SW480 (cell line): ENCODE data around the gene SLC13A3.
"Not testable (repeated sequence)": the region's sequence is repeated elsewhere in the genome, so short reads cannot be mapped to it uniquely, and the experiment has no call there.

ENCODE experiments used
- DNase-seq: peaks from one replicate; pipeline ENCODE4 v3.0.0-alpha.2; 2016; ENCODE audit warnings: low spot score

SLC13A3 gene

DNA sequence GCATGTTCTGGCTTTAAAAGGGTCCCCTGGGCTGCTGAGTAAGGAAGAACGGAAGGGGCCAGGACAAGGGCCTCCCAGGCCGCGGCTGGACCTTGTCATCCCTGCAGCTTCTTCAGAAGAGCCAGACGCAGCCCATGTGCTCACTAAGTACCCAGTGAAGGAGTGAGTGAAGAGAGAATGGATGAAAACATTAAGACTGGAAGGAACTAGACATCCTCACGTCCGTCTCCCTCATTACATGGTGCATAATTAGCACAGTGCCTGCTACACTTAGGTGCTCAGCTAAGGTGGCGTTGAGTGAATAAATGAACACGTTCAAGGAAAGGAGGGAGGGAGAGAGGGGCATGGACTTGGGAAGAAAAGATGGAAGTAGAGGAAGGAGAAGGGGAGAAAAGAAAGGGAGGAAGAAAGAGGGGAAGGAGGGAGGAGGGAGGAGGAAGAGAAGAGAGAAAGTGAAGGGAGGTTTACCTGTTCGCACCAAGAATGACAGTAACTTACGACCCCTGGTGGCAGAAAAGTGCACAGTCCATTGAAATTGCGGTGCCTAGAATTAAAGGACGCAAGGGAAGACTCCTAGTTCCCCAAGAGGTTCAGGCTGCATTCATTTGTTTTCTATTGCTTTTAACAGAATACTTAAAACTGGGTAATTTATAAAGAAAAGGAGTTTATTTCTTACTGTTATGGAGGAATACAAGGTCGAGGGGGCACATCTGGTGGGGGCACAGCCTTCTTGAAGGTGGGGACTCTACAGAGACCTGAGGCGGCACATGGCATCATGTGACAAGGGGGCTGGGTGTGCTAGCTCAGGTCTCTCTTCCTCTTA lies 30.0 kb upstream of the SLC13A3 start:
- DNase-seq = peak; percentile 58

DNA sequence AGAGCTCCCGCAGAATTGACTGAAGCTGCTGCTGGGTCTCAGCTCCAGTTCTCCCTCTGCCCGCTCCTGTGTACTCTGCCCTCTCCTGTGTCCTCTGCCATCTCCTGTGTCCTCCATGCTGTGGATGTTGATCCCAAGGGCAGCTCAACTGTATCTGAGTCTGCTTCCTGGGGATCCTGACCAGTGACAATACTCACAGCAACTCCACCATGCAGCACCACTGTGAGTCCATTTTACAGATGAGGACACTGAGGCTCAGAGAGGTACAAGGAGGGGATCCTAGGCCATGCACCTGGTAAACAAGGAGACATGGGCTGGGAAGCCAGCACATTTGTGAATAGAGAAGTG lies 29.4 kb upstream of the SLC13A3 start:
- DNase-seq = no peak

GRCh38 chr20:46678516-46678915 lies 27.3 kb upstream of the SLC13A3 start:
- DNase-seq = no peak

DNA sequence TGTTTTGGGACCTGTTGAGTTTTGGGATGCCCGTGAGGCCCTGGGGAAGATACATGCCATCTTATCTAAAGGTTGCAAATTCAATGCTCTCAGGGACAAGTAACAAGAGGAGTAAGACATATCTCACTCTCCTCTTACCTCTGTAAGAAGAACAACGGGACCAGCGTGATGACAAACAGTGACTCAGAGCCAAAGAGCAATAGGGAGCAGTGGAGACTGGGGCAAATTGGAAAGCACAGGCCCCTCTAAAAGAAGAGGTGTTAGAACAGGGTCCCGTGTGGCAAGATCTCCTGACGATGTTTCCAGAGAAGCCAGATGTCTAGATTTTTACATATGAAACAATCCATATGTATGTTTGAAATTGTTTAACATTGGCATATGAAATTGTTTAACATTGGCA lies 26.3 kb upstream of the SLC13A3 start:
- no peak for DNase-seq

DNA sequence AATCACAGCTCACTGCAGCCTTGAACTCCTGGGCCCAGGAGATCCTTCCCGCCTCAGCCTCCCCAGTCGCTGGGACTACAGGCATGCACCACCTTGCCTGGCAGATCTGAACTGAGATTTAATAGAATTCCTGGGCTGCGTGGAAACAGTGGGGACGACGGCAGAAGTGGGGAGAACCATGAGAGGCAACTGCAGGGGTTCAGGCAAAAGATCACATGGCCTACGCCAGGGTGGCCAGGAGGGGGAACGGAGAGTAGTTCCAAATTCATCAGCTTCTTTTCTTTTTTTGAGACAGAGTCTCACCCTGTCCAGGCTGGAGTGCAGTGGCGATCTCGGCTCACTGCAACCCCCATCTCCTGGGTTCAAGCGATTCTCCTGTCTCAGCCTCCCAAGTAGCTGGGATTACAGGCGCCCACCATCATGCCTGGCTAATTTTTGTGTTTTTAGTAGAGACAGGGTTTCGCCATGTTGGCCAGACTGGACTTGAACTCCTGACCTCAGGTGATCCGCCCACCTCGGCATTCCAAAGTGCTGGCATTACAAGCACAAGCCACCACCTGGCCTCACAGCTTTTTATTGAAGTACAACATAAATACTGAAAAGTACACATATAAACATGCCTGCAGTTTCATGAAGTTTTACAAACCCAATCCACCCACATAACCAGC lies 25.5 kb upstream of the SLC13A3 start:
- DNase-seq = not testable (repeated sequence)

DNA sequence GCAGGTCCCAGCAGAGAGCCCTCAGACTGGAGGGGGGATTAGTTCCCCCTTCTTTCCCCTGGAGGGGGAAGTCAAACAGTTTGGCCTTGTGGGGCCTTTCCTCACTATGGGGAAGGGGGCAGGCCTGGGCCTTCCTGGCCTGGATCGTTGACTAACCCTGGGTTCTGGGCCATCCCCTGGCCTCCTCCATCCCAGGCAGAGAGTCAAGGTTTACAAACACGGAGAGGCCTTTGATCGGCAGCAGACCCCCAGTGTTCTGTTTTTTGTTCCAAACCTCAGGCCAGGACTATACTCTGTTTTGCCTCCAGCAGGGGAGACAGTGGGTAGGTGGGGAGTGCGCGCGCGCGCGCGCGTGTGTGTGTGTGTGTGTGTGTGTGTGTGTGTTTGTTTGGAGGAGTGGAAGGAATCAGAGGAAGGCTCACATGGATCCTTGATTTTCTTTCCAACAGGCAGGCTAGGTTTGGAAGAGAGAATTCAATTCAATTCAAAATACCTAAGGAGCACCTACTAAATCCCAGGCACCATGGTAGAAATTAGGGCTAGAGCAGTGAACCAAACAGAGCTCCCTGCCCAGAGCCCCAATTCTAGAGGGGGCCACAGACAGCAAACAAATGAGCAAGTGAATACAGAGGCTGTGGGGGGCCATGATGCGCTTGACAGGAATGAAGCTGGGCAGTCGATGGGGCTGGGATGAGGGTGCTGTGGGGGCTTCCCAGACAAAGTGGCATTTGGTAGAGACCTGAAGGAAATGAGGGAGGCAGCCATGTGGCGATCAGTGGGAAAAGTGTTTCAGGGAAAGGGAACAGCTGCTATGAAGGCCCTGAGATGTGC lies 23.2 kb upstream of the SLC13A3 start:
- DNase-seq = no peak

GRCh38 chr20:46673394-46674252 lies 22.4 kb upstream of the SLC13A3 start:
- DNase-seq = no peak

DNA sequence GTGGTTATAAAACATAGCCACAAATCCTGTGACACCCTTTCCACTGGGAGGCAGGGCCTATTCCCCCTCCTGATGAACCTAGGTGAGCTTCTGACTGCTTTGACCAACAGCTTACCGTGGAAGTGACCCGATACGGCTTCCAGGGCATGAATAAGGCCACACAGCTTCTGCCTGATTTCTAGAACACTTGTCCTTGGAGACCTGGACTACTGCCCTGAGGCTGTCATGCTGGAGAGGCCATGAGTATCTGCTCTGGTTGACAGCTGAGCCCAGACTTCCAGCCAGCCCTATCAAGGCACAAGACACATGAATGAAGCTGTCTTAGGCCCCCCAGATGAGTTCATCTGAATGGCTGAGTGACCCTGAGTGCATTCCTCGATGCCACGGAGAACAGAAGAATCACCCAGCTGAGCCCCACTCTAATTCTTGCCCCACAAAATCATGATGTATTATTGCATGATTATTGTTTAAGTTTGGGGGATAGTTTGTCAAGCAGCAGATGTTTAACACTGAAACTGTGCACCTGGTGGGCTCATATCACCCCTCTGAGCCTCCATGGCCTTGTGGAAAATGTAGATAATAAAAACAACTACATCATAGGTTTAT lies 21.4 kb upstream of the SLC13A3 start:
- DNase-seq = no peak

- no peak for DNase-seq
Observed at GRCh38 chr20:46671866-46672542, 20.7 kb upstream of the SLC13A3 start.

DNA sequence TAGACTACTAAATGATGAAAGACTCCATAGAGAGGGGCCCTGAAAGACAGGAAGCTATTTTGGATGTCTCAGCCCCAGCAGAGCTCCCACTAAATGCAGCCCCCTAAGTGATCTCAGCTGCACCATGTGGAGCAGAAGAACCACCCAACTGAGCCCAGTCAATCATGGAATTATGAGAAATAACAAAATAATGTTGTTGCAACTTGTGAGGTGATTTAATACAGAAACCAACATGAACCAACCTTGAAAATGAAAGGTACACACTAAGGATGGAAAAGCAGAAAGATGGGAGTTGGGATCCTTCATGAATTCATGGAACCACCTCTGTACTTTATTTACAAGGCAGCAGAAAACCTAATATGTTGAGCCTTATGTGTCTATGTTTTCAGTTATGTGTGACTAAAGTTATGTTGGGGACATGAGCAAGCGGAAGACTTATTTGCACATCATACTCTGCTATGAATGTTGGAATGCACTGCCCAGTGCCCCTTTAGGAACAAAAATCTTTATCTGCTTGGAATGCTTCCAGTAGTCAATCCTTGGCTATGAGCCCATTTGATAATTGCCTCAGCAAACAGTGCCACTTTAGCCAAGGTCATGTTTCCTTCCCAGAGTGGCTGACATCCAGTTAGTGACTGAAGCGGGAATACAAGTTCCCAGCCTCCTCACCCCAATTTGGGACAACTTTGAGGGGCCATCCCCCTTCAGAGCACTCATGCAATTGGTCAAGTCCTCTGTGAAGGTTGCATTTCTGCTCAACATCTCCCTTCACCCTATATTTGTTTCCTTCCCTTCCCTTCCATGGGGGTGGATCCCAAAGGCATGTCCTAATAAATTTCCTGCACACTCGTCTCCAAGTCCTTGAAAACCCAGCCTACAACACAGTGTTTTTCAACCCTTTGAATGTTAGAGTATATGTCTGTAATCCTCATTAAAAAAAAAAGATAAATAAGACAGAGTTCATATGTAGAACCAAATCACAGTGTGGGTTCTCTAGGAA lies 19.6 kb upstream of the SLC13A3 start:
- DNase-seq = no peak

- no peak for DNase-seq
Observed at GRCh38 chr20:46670228-46670584, 18.9 kb upstream of the SLC13A3 start.

GRCh38 chr20:46666818-46667515 lies 15.7 kb upstream of the SLC13A3 start:
- DNase-seq = no peak

GRCh38 chr20:46666306-46666705 lies 15.0 kb upstream of the SLC13A3 start:
- DNase-seq = no peak

GRCh38 chr20:46665602-46666001 lies 14.3 kb upstream of the SLC13A3 start:
- DNase-seq = no peak

DNA sequence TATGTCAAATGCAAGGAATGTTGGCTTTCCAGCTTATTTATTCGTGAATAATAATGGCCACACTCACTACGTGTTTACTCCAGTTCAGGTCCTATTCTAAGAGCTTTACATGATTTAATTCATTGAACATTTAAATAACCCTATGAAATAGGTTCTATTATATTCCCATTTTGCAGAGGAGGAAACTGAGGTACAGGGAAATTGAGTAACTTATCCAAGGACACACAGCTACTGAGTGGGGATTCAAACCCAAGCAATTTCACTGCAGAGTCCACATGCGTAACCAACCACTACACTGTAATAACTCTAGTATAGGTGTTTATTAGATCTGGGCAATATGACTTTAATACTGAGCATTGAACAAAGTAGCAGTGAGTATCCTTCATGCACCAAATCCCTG lies 12.3 kb upstream of the SLC13A3 start:
- no peak for DNase-seq

DNA sequence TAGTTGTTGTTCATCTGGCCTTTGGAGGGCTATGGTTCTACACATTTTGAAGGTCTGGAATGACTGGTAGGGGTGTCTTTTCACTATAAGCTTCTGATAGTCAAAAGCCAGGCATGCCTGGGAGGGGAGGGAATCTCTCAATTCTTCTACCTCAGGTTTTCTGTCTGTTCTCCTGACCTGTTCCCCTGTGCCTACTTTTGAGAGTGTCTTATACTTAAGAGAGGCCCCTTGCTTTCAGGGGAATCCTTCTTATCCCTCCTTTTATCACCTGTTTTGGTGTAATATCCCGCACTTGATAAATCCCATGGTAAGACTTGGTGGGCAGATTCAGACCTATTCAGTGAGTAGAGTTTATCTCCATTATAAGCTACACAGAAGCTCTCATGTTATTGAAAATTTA lies 10.4 kb upstream of the SLC13A3 start:
- no peak for DNase-seq

- no peak for DNase-seq
Observed at GRCh38 chr20:46660487-46660886, 9.2 kb upstream of the SLC13A3 start.

GRCh38 chr20:46657618-46658017 lies 6.4 kb upstream of the SLC13A3 start:
- DNase-seq = no peak

DNA sequence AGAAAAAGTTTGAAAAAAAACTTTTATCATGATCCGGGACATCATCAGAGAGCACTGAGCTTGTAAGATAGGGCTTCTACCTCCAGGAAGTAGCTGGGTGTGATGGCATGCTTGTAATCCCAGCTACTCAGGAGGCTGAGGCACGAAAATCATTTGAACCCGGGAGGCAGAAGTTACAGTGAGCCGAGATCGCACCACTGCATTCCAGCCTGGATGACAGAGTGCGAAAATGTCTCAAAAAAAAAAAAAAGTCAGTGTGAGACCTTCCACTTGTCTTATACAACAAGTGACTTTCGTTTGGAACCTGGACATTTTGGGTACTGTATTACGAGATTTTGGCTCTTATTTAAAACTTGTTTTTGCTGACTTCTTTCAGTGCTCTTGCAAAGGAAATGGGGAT lies 5.9 kb upstream of the SLC13A3 start:
- DNase-seq = no peak
